Activated naive CD4-positive, alpha-beta T cell treated with anti-CD3 and anti-CD28 coated beads, Interleukin-2, amount 50 U/mL, for 72 hours (primary cell): ENCODE data around the gene PTPN4. TPM values are rescaled to one million over a fixed set of nuclear protein-coding genes. Genes with fewer than 3 reads are reported as not detected.

Experiments
- ATAC-seq, 2 donors: fragments of 150-1000 bp; cut with Tn5 transposase; 2 replicates each; pipeline ENCODE4 v1.10.0; 2021; ENCODE audit warnings: mild to moderate bottlenecking in 2 of 2, moderate library complexity in 2 of 2
- DNase-seq, 2 donors: peaks; one replicate each; pipeline ENCODE4 v3.0.0; 2021 to 2022; ENCODE audit warnings: low spot score in 2 of 2
- H3K27ac Mint-ChIP-seq, 2 donors: one replicate each; pipeline ENCODE4 v1.8.0; 2022; ENCODE audit warnings: mild to moderate bottlenecking in 2 of 2, mixed read lengths in 2 of 2
- H3K36me3 Mint-ChIP-seq, 2 donors: one replicate each; pipeline ENCODE4 v1.8.0; 2022; ENCODE audit warnings: mixed read lengths in 2 of 2
- H3K9me3 Mint-ChIP-seq, 2 donors: one replicate each; pipeline ENCODE4 v1.8.0; 2022; ENCODE audit warnings: mixed read lengths in 2 of 2
- total RNA-seq, 2 donors: library from RNA; stranded (reverse); gene quantifications; one replicate each; pipeline ENCODE4 v1.2.3, GENCODE V29; 2022

PTPN4 gene
- total RNA-seq, 2 donors from 2014 or later, result 27.3 to 32.9 TPM

DNA sequence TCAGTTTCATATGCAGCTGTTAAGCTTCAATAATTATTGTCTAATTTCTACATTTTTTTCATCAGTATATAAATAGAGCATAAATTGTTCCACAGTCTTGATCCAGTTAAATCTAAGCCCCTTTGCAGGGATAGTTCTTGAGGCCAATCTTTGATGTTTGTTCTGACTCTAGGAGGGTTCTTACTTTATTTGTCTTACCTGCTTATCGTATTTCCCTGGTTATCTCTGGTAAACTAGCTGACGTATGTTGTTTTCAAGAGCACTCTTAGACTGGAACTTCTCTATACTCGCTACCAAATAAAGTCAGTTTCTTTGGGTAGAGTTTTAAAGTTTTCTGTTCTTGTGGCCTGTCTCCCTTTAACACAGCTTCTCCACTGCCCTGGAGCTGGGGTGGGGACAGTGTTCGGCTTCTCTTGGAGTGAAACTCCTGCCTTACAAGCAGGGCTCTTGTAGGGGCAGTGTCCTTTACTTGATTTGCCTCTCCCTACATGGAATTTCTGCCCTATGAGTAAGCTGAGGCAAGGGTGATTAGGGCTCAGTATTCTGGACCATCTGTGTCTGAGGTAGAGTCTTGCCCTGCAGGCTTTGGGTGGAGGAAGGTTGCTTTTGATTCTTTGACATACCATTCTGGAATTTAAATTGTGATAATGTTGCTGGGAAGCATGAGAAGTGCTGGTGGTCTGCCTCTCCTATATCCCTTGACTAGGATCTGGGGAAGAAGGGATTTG is 90.3 kb downstream of the PTPN4 start:
- peaks cover 44 to 59% of the 10 kb centered on the region in 2 donors for H3K36me3 Mint-ChIP-seq
- DNase-seq (no peak), ATAC-seq (no peak)
- H3K9me3 Mint-ChIP-seq, result peaks cover 39 to 56% of the 10 kb centered on the region in 2 donors
- no peak overlapping the region for H3K27ac Mint-ChIP-seq

DNA sequence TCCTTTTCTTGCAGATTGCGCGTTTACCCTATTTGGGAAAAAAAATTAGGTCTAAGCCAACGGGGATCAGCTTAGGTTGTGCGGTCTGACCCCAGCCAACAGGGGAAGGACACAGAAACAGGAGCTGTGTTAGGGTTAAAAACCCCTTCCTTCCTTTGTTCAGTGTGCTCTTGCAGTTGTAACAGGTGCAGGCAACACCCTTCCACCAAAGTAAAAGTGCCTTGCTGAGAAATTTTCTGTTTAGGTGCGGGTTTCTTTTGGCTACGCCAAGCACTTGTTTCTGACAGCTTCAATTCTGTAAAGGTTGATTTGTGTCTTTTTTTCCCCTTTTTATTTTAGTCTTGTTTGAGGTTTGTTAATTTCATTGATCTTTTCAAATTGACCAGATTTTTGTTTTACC is 92.5 kb downstream of the PTPN4 start:
- Mint-ChIP-seq H3K27ac (no peak overlapping the region), H3K9me3 (peaks cover 39 to 56% of the 10 kb centered on the region in 2 donors), H3K36me3 (peaks cover 39 to 59% of the 10 kb centered on the region in 2 donors)
- DNase-seq, result no peak
- ATAC-seq, result no peak

DNA sequence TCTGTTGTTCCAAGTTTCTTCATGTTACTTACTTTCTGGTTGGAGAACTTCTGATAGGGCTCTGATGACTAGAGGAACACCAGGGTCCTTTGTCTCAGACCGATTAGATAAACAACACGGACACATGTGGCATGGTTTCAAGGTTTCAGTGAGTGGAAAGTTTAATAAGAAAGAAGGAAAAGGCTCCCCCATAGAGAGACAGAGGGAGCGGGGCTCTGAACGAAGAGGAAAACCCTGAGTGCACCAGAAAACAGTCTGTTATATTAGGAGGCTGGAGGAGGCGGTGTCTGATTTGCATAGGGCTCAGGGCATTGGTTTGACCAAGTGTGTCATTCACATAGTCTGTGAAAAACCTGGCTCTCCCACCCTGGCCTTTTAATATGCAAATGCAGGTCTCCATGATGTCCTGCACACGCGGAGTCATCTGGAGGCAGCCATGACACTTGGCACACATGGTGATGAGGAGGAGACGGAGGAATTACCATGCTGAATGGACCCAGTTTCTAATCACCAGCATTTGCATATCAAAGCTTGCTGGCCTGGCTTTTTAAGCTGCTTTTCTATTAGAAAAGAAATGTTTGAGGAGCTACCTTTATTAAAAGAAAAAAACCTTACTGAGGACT is 94.2 kb downstream of the PTPN4 start:
- Mint-ChIP-seq H3K27ac (no peak overlapping the region), H3K9me3 (peaks cover 39 to 49% of the 10 kb centered on the region in 2 donors), H3K36me3 (peaks cover 39 to 44% of the 10 kb centered on the region in 2 donors)
- DNase-seq (no peak), ATAC-seq (no peak)

DNA sequence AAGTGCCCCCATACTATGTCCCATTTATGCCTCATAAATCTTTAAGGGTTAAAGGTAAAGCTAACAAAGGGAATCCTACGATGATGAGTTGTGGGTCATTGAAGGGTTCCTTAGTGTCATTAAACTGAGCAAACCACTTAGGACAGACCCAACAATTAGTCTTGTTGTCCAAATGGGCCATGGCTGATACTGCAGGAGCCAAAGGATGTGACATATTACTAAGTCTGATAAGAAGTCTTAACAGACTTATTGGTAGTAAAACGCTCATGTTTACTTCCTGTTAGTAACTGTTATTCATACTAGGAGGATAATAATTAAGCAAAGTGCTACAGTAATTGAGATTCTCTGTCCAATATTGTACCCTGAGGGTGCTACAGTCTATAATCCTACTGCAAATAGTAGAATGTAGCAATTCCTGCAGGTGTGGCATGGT is 96.8 kb downstream of the PTPN4 start:
- Mint-ChIP-seq H3K36me3 (peaks cover 17 to 18% of the 10 kb centered on the region in 2 donors), H3K27ac (no peak overlapping the region), H3K9me3 (peaks cover 20 to 23% of the 10 kb centered on the region in 2 donors)
- no peak for DNase-seq
- no peak for ATAC-seq

DNA sequence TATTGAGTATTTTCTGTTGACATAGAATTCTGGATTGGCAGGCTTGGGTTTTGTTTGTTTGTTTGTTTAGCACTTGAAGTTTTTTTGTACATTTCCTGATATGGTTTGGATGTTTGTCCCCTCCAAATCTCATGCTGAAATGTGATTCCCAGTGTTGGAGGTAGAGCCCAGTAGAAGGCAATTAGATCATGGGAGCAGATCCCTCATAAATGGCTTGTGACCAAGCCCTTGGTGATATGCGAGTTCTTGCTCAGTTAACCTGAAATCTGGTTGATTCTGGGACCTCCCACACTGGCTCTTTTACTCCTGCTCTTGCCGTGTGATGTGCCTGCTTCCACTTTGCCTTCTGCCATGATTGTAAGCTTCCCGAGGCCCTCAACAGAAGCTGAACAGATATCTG is 98.0 kb downstream of the PTPN4 start:
- H3K36me3 Mint-ChIP-seq, result peaks cover 5% of the 10 kb centered on the region in 2 donors
- H3K27ac Mint-ChIP-seq, result peak overlapping the region in 1 of 2 donors; percentile 62
- ATAC-seq, result no peak
- DNase-seq, result no peak
- peaks cover 10 to 12% of the 10 kb centered on the region in 2 donors for H3K9me3 Mint-ChIP-seq

DNA sequence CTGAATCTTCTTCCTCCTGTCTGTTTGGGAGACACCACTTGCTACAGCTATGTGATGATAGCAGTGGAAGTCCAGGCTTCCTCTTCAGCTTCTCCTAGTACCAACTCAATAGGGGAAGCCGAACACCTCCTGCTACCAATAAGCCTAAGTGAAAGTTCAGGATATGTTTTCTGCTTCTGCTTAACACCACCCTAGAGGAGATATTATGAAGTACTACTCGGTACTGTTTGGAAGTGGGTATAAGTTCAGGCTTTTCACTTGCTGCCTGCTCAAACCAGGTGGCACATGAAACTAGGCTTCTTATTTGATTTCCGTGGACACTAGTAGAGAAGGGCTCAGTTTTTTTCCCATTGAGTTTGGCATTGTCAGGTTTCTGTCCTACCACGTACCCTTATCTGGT is 99.8 kb downstream of the PTPN4 start:
- H3K9me3 Mint-ChIP-seq, result no peaks in the 10 kb centered on the region

DNA sequence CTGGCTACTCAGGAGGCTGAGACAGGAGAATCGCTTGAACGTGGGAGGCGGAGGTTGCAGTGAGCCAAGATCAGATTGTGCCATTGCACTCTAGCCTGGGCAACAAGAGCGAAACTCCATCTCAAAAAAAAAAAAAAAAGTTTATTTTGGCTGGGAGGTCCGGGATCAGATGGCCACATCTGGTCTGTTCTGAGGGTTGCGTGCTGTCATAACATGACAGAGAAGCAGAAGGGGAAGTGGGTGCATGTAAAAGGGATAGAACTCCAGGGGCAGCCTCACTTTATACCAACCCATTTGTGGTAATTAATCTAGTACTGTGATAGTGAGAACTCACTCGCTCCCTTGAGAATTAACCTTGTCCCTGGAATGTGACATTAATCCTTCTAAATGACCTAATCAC is 101.2 kb downstream of the PTPN4 start:
- no peaks in the 10 kb centered on the region for H3K9me3 Mint-ChIP-seq
- DNase-seq (no peak), ATAC-seq (no peak)
- peaks cover 0 to 9% of the 10 kb centered on the region in 2 donors for H3K36me3 Mint-ChIP-seq
- no peak overlapping the region for H3K27ac Mint-ChIP-seq

More for the DNA sequence above, 99.8 kb downstream of the PTPN4 start:
- peaks cover 0 to 9% of the 10 kb centered on the region in 2 donors for H3K36me3 Mint-ChIP-seq
- DNase-seq, result no peak
- H3K27ac Mint-ChIP-seq, result no peak overlapping the region
- no peak for ATAC-seq

DNA sequence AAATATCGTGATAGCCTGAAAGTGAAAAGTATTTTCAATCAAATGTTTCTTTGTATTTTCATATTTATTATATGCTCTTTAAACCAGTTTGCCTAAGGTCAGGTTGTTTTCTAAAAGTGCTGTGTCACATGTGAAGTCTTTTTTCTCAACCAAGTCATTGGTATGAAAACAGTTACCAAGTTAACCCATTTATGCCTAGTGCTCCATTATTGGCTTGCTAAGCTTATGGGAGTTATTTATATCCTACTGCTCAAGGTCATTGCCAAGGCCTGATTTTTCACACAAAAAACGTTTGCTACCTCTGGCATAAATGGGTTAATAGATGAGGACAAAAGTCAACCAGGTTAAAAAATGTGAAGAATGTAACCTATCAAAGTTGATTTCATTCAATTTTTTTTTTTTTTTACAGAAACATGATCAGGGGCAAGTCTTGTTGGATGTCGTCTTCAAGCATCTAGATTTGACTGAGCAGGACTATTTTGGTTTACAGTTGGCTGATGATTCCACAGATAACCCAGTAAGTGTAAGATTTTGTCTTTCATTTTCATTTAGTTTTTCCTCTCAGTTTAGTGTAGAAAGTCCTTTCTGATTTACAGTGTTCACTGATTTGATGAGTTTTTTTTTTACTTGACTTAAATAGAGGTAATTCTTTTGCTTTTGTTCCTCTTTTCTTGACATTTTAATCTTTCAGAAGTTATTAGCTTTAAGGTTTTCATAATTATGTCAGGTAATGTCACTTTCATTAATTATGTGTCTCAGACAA is 102.6 kb downstream of the PTPN4 start:
- no peaks in the 10 kb centered on the region for H3K9me3 Mint-ChIP-seq
- DNase-seq (no peak), ATAC-seq (peak; percentile 69 to 81)
- H3K27ac Mint-ChIP-seq, result peak overlapping the region; percentile 19 to 72
- H3K36me3 Mint-ChIP-seq, result peaks cover 0 to 9% of the 10 kb centered on the region in 2 donors

DNA sequence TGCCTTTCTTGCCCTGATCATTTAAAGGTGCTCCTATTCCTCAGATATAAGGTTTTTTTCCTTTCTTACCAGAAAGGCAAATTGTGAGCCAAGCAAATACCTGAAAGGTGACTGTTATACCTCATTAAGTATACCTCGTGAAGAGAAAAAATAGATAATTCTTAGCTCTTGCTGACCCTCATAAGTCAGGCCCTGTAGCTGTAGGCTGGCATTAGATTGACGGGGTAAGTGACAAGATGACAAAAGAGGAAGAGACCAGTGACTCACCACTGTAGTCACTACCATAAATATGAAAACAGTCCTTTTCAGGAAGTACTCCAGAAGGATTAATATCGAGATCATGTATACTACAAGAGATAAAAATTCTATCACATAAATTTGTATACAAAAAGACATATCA is 104.6 kb downstream of the PTPN4 start:
- peaks cover 0 to 9% of the 10 kb centered on the region in 2 donors for H3K36me3 Mint-ChIP-seq
- no peaks in the 10 kb centered on the region for H3K9me3 Mint-ChIP-seq
- H3K27ac Mint-ChIP-seq, result peak overlapping the region in 1 of 2 donors; percentile 41
- DNase-seq, result no peak
- peak in 1 of 2 donors; percentile 50 for ATAC-seq

DNA sequence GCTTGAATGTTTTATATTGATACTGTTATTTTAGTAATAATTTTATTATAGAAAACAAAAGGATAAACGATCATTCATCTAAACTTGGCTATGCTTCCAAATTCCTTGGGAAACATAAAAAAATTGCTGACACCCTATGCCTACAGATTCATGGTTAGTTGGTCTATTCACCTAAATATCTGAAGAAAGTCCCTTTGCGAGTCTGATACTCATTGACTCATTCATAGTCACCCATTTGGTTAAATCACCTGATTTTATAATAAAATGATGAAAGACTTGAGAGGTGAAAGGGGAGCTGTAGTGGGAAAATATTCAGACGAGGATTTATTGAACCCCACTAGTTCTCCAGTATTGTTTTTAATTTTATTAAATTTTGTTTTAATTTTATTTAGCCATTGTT is 112.0 kb downstream of the PTPN4 start:
- Mint-ChIP-seq H3K9me3 (peaks cover 0 to 5% of the 10 kb centered on the region in 2 donors), H3K27ac (no peak overlapping the region), H3K36me3 (no peaks in the 10 kb centered on the region)
- no peak for ATAC-seq
- no peak for DNase-seq

DNA sequence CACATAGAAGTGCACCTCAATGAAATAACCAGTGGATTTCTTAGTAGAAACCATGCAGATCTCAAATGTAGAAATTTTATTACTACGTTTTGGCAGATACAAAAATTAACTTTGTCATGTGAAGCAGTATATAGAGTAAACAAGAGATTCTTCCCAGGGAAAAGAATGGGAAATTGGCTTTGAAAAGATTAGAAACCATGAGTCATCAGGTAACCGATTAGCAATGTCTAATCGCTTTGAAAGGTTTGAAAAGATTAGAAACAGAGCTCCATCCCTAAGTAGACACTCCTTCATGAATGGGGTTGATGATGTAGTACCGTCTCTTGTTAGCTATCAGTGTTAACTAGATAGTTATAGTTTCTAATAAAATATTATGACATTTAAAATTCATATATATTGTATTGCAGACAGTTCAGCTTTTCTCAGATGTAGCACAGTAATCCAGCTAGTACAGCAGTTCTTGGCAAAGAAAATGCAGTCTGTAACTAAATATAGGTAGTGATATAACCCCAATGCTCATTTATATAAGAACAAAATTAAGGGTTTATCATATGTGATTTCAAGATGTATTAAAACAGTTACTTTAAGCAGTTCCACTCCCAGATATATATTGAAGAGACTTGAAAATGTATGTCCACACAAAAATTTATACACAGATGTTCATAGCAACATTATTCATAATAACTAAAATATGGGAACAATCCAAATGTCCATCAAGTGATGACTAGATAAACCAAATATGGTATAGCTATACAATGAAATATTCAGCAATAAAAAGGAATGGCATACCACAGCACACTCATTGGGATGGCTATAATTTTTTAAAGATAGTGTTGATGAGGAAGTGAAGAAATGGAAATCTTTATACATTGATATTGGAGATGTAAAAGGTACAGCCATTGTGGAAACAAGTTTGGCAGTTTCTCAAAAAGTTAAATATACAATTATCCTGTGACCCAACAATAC is 113.9 kb downstream of the PTPN4 start:
- H3K36me3 Mint-ChIP-seq, result peaks cover 0 to 4% of the 10 kb centered on the region in 2 donors
- no peak for DNase-seq
- no peak overlapping the region for H3K27ac Mint-ChIP-seq
- ATAC-seq, result no peak
- peaks cover 0 to 5% of the 10 kb centered on the region in 2 donors for H3K9me3 Mint-ChIP-seq

DNA sequence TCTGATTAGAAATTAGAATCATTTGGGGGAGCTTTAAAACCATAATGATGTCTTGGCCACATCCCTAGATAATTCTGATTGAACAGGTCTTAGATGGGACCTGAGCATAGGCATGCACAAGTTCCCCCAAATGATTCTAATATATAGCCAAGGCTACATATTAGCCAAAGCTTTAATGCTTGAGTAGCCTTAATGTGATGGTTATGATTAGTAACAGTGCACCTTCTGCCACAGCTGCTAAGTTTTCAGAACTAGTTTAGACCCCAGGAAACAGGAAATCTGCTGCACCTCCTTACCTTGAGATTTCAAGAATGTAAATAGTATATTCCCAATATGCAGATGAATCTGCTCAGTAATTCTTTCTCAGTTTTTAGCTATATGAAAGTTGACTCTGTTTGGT is 119.8 kb downstream of the PTPN4 start:
- no peak for ATAC-seq
- peaks cover 0 to 4% of the 10 kb centered on the region in 2 donors for H3K36me3 Mint-ChIP-seq
- H3K9me3 Mint-ChIP-seq, result peaks cover 0 to under 1% of the 10 kb centered on the region in 2 donors
- no peak for DNase-seq
- no peak overlapping the region for H3K27ac Mint-ChIP-seq

DNA sequence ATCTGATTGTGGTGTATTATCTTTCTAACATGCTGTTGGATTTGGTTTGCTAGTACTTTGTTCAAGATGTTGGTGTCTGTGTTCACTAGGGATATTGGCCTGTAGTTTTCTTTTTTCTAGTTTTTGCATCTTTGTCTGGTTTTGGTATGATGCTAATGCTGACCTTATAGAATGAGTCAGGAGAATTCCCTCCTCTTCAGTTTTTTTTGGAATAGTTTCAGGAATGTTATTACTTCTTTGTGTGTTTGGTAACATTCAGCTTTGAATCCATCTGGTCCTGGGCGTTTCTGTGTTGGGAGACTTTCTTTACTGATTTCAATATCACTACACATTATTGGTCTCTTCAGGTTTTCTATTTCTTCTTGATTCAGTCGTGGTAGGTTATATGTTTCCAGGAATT is 129.0 kb downstream of the PTPN4 start:
- peaks cover 13 to 20% of the 10 kb centered on the region in 2 donors for H3K9me3 Mint-ChIP-seq
- DNase-seq (no peak), ATAC-seq (no peak)
- no peak overlapping the region for H3K27ac Mint-ChIP-seq
- H3K36me3 Mint-ChIP-seq, result peaks cover 43 to 51% of the 10 kb centered on the region in 2 donors

DNA sequence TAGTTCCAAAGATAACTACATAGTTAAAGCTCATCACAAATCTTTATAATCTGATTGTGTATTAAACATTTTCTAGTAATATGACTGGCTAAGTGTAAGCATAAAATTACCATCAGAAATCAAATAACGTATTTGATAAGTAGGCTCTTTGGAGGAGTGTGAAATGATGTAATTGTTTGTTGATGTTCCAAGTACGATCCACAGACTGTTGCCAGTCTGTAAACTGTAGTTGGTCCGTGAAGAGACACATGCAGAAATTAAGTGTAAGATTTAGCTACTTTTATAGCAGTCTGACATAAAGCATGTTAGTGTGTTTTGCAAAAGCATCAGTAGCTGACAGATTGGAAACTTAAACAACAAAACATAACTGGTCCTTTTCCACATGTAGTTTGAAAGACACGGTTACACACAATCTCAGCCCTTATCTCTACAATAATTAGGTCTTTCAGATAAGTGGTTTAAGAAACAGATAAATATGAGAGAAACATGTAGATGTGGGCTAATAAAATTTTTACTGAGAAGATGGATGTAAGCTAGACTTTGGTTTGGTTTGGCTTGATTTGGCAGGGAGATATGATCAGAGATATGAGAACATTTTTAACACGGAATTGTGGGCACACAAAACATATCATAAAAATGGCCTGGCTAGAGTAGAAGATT is 138.1 kb downstream of the PTPN4 start:
- DNase-seq (no peak), ATAC-seq (no peak)
- H3K27ac Mint-ChIP-seq, result no peak overlapping the region
- peaks cover 6 to 8% of the 10 kb centered on the region in 2 donors for H3K9me3 Mint-ChIP-seq
- H3K36me3 Mint-ChIP-seq, result peaks cover 19 to 25% of the 10 kb centered on the region in 2 donors

DNA sequence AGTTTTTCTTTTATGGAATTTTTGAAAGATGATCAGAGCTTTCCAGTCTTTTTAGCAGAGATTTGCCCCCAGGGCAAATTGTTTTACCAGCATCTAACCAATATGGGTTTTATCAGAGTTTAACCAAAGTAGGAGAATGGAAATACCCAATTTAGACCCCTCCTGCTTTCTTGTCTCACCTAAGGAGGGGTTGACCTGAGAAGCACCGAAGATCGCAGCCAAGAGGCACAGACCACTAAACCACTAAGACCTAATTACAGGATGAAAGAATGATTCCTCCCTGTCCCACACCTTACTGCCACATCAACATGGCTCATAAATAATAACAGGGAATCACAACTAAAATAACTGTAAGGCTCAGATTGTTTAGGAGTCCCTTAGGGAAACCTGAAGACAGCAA is 141.3 kb downstream of the PTPN4 start:
- no peak for DNase-seq
- Mint-ChIP-seq H3K27ac (no peak overlapping the region), H3K36me3 (peaks cover 43 to 48% of the 10 kb centered on the region in 2 donors), H3K9me3 (peaks cover 12 to 17% of the 10 kb centered on the region in 2 donors)
- no peak for ATAC-seq

DNA sequence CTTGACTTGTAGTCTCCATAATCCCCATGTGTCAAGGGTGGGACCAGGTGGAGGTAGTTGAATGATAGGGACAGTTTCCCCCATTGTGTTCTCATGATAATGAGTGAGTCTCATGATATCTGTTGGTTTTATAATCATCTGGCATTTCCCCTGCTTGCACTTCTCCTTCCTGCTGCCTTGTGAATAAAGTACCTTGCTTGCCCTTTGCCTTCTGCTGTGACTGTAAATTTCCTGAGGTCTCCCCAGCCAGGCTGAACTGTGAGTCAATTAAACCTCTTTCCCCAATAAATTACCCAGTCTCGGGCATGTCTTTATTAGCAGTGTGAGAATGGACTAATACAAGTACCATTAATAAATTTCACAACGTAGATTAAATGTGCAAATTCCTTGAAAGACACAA is 150.8 kb downstream of the PTPN4 start:
- Mint-ChIP-seq H3K27ac (no peak overlapping the region), H3K36me3 (peaks cover 25 to 26% of the 10 kb centered on the region in 2 donors), H3K9me3 (peaks cover 4 to 10% of the 10 kb centered on the region in 2 donors)
- DNase-seq (no peak), ATAC-seq (no peak)
